ENCODE measurements around the gene SYNE3.

The SYNE3 gene

DNA sequence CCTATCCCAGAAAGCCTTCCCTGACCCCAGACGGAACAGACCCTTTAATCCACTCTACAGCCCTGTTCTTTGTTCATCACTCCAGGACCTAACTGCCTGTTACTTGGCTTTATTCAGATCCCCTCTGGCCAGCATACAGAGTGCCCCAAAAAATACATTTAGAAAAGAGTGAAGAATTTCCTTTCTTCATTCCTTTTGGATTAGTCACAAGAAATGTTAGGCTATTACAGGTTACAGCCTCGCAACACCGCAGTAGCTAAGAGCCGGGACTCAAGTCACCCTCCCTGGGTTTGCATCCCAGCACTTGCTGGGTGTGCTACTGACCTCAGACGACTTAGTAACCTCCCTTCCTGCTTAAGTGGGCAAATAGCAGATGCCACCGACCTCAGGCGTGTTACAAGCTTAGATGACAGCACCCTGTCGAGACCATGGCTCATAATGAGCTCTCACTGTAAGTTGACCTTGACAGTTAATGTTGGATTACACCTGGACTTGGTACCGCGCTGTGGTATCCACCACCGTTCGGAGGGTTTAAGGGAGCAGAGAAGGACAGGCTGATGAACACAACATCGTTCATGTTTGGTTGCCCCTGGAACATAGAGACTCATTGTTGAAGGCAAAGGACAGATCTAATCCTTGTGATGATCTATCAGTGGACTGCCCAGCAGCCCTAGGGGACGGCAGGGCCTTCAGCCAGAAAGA, 31.3 kb upstream of the SYNE3 start:
- TF ChIP-seq, protein P1, sequence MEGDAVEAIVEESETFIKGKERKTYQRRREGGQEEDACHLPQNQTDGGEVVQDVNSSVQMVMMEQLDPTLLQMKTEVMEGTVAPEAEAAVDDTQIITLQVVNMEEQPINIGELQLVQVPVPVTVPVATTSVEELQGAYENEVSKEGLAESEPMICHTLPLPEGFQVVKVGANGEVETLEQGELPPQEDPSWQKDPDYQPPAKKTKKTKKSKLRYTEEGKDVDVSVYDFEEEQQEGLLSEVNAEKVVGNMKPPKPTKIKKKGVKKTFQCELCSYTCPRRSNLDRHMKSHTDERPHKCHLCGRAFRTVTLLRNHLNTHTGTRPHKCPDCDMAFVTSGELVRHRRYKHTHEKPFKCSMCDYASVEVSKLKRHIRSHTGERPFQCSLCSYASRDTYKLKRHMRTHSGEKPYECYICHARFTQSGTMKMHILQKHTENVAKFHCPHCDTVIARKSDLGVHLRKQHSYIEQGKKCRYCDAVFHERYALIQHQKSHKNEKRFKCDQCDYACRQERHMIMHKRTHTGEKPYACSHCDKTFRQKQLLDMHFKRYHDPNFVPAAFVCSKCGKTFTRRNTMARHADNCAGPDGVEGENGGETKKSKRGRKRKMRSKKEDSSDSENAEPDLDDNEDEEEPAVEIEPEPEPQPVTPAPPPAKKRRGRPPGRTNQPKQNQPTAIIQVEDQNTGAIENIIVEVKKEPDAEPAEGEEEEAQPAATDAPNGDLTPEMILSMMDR (IDR thresholded peaks at IDR 0.05; ENCODE audit: control insufficient read depth, extremely low read depth, insufficient read depth): no peak
- DNase-seq (ENCODE audit: low read depth): no peak
- no peak overlapping the region for H3K4me3 ChIP-seq (ENCODE audit: low read depth, low read length)

GRCh38 chr14:95547272-95547625, 30.8 kb upstream of the SYNE3 start:
- no peak overlapping the region for H3K4me3 ChIP-seq (ENCODE audit: low read depth, low read length)
- TF ChIP-seq, protein P1 (IDR thresholded peaks at IDR 0.05; ENCODE audit: control insufficient read depth, extremely low read depth, insufficient read depth): no peak
- DNase-seq (ENCODE audit: low read depth): no peak

DNA sequence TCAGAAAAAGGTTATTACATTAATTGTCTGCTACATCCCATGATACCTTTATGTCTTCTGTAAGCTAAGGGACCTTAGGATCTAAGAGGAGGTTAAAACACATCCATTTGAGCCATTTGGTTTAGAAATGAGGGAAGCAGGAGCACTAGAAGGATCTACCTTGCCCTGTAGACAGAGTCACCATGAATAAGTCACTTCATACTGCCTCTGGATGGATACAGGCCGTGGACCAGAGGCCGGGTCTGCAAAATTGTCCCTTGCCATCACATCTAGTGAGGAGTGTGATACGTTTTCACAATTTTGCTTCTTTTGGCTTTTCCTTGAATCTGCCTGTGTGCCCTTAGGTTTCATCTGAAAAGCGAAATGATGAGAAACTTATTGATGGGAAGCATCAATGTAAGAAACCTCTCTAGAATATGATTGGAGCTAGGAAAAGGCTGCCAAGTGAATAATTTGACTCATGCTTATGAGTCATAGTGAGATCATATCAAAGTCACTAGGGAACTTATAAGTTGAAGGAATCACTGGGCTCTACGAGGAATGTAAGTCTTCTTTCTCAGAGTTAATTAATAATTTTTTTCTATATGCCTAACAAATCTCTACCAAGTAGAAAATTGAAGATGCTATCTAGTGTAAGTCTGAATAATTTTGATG, 29.2 kb upstream of the SYNE3 start:
- TF ChIP-seq, protein P1 (IDR thresholded peaks at IDR 0.05; ENCODE audit: control insufficient read depth, extremely low read depth, insufficient read depth): no peak
- H3K4me3 ChIP-seq (ENCODE audit: low read depth, low read length): no peak overlapping the region
- DNase-seq (ENCODE audit: low read depth): no peak

DNA sequence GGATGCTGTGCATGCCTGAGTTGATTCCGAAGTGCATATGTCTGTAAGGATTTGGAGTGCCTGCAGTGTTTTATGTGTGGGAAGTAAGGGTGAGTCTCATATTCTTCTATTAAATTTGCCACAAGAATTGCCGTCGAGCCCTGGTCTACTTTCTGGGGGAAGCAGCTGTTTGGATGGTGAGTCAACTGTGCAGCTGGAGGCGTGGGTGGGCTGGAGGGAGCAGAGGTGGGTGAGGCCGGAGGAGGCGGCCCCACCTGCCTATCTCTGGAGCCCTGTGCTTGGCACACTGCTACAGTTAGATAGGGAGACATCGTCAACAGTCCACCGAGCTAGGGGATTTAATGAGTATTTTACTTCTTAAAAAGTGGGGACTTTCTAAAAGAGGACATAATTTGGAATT, 28.1 kb upstream of the SYNE3 start:
- H3K4me3 ChIP-seq (ENCODE audit: low read depth, low read length): no peak overlapping the region
- no peak for DNase-seq (ENCODE audit: low read depth)
- TF ChIP-seq, protein P1 (IDR thresholded peaks at IDR 0.05; ENCODE audit: control insufficient read depth, extremely low read depth, insufficient read depth): no peak

- H3K4me3 ChIP-seq (ENCODE audit: low read depth, low read length): no peak overlapping the region
- DNase-seq (ENCODE audit: low read depth): no peak
- TF ChIP-seq, protein P1 (IDR thresholded peaks at IDR 0.05; ENCODE audit: control insufficient read depth, extremely low read depth, insufficient read depth): no peak
Measured at GRCh38 chr14:95543021-95543420, 26.6 kb upstream of the SYNE3 start.

- H3K4me3 ChIP-seq (ENCODE audit: low read depth, low read length): no peak overlapping the region
- TF ChIP-seq, protein P1 (IDR thresholded peaks at IDR 0.05; ENCODE audit: control insufficient read depth, extremely low read depth, insufficient read depth): no peak
- no peak for DNase-seq (ENCODE audit: low read depth)
Measured at GRCh38 chr14:95541932-95542930, 25.8 kb upstream of the SYNE3 start.

Measured in LNCaP clone FGC (cell line).